Left hindlimb (tissue), 1 donor: ENCODE results near the gene CCDC93.

Source experiments
- DNase-seq: peaks from one replicate; pipeline ENCODE4 v3.0.0-alpha.2; 2018

CCDC93 gene

DNA sequence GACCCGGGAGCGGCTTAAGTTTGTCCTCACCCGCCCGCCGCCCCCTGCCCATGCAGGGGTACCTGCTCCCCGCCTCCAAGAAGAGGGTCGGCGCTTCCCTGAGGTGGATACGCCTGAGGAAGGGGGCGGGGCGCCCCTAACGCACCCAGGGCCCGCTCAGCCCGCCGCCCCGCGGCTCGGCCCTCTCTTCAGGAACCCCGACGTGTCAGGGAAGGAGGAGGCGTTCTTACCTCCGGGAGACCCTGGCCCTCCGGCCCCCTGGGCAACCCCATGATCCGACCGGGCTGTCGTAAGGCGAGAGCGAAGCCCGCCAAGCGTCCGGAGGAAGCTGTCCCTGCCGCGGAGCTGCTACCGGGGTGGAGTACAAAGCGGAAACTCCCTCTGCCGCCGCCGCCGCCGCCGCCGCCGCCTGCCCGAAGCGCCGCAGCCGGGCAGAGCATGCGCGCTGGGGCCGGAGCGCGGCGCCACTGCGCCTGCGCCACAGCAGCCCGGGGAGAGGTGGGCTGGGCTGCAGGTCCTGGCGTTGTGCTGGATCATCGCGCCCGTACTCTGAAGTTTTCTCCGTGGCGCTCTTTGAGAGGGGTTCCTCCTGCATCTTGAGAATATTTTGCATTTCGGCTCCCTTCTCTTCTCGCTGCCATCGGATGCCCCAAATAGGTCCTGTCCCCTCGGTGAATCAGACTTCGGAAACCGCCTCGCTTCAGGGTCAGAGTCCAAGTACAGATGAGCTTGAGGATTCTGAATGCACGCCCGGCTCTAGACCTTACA is at the start of gene CCDC93:
TSS of gene CCDC93 (minus strand) at position 347 of the 768 bp plus-strand sequence. CDS start at position 272, 75 bp downstream.
- peak; percentile 91 for DNase-seq

DNA sequence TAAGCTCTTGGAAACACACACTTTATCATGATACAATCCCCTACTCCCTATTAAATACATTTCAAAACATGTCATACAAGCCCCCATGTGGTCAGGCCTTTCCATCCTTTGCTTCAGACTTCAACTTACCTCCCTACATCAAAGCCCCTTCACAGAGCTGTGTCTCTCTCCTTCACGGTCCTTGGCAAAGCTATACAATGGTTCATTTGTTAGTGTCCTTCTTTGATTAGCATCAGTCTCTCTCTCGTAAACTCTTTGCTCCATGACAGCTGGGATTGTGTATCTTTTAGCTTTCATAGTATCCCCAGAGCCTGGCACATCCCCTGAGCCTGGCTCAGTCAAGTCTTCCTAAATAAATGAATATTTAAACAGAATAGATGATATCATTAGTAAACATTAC is 48.8 kb upstream of the CCDC93 start:
- DNase-seq = no peak

- DNase-seq = no peak
Measured at GRCh38 chr2:118062048-118062447, 48.2 kb upstream of the CCDC93 start.

GRCh38 chr2:118061135-118061955 is 47.5 kb upstream of the CCDC93 start:
- DNase-seq = no peak

- DNase-seq = no peak
Measured at GRCh38 chr2:118059919-118060478, 46.1 kb upstream of the CCDC93 start.

- peak; percentile 38 for DNase-seq
Measured at GRCh38 chr2:118058951-118059350, 45.1 kb upstream of the CCDC93 start.

- DNase-seq = no peak
Measured at GRCh38 chr2:118056801-118057200, 42.9 kb upstream of the CCDC93 start.

GRCh38 chr2:118056165-118056534 is 42.3 kb upstream of the CCDC93 start:
- DNase-seq = no peak

DNA sequence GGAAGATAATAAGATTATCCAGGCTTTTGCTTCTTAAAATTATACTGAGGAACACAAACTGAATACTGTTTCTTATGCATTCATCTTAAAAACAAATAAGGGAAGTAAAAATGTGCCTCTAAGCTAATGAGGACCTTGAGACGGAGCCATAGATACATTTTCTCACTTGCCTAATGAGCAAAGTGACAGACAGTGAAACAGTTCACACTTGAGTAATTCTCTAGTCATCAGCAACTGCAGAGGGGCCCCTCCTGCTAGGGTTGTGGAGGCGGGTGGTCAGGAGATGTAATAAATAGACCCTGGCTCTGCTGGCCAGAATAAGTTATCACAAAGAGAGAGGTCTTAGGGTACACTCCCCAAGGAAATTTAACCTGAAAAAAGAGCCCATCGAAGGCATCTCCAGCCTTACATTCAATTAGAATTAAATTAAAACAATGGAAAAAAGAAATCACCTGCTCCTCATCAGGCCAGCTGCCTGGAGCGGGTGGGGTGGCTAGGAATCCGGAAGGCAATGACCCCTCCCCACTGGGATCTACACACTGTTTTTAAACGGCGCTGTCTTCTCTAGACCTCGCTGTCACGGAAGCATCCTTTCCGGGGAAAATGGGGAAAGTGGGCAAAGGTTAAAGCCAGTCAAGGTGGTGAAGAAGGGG is 41.8 kb upstream of the CCDC93 start:
- DNase-seq = no peak

GRCh38 chr2:118054213-118055008 is 40.5 kb upstream of the CCDC93 start:
- no peak for DNase-seq

- DNase-seq = no peak
Measured at GRCh38 chr2:118053681-118054080, 39.8 kb upstream of the CCDC93 start.

GRCh38 chr2:118052474-118052873 is 38.6 kb upstream of the CCDC93 start:
- no peak for DNase-seq

GRCh38 chr2:118051826-118052358 is 38.0 kb upstream of the CCDC93 start:
- DNase-seq = no peak

DNA sequence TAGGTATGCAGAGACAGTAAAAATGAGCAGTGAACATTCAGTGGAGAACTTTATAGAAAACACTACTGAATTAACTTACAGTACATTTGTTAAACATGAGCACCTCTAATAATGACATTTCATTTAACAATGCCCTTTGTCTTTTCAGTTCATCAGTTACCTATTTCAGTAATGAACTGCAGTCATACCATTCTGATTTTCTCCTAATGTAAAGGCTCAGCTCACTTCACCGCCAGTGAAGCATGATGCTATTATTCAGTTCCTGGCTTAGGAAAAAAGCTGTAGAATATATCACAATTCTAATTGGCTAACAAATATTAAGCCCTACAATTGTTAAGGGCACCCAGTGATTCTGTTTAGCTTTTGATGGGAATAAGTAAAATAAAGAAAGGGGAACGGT is 37.1 kb upstream of the CCDC93 start:
- DNase-seq = no peak

DNA sequence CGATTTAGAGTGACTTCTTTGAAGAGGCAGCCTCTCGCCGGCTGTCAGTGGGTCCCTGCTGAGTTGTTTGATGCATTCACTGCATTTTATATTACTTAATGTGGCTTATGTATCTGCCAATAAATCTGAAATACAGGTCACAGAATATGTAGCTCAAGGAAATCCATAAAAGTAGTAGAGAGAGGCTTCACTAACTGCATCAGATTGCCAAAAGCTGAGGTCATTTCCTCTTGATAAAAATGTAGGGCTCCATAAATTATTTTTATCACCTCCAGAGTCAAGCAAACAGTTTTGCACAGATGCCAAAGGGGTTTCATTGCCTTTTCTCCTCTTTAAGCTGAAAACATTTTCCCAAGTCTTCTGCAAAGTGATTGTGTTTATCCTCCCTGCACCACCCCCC is 36.5 kb upstream of the CCDC93 start:
- no peak for DNase-seq

- no peak for DNase-seq
Measured at GRCh38 chr2:118049816-118050140, 35.9 kb upstream of the CCDC93 start.

DNA sequence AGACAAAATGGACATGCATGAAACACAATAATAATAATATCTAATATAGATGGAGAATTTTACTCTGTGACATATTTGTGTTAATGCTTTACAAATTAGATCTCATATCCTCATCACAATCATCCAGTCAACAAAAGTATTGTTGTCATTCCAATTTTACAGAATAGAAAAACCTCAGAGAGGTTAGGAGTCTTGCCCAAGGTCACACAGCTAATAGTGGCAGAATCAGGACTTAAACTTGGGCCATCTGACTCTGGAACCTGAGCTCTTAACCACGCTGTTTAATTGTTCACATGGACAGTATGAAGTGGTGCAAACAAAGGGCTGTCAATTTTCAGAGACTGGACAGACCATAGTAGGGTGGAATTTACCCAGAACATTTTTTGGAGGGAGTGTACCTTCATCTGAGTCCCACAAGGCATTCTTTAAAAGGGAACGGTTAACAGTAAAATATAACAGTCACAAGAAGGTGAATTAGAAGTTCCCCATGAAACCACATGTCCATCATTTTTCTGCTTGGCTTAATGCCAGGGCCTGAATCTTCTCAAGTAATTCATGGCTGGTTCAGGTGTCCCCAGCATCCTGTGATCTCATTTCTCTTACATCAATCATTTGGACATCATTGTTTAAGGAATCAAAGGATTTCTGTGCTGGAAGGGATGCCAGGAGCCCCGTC is 35.4 kb upstream of the CCDC93 start:
- no peak for DNase-seq

DNA sequence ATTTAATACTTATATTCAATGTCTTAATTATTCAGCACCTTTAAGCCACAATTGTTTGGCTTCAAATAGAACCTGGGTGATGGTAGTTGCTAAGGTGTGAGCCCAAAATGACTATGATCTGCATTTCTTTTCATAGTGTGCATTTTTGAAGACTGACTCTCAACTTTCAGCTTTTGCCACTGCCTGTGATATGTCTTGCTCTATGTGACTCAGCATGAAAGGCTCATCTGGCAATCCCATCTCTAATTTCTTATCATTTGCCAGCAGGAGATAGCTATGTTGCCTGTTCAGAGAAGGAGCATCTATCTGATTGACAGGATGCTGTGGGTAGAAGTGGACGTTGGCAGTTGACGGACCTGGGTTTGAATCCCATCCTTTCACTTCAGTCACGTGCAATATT is 34.5 kb upstream of the CCDC93 start:
- no peak for DNase-seq

GRCh38 chr2:118047380-118047826 is 33.5 kb upstream of the CCDC93 start:
- no peak for DNase-seq

DNA sequence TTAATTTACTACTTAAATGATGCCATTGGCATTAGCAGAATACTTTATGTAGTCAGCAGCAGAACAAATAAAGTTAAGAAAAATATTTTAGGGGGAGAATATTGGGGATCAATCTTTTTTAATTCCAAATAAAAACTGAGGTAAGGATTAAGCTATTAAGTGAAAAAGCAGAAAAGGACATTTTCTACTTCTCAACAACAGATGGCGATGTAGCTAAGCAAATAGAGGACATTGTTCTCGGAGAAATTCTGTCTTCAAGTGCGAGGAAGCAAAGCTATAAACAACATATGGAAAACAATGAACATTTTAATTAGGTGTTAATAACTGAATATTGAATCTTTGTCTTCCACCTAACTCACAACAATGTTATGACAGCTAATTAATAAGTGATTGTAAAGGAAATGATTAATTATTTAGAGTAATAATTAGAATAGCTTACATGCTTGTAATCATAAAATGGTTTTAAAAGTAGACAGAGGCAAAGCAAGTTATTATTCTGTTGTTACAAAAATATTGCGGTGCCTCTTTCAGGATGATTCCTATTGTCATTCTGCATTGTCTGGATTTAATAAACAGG is 32.9 kb upstream of the CCDC93 start:
- DNase-seq = no peak

DNA sequence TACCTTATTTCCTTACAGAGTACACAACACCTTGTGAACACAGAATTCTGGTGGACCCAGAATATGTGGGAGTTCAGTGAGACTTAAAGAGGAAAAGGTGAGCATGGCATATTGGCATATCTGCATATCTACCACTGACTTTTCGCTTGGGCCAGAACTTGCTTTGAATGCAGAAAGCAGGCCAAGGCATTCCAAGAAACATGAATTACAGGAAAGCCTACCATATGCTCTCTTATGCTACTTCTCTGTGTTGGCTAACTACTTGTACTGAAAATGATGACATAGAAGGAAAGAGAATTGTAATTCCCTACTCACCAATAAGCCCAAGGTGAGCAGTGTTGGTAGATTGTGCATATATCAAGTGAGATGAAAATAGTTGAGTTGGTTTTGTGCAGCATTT is 31.4 kb upstream of the CCDC93 start:
- no peak for DNase-seq
